Ishikawa (cell line): ENCODE results near the gene FOXI3.

Experiments
- CEBPB ChIP-seq: IDR thresholded peaks from 2 replicates; pipeline ENCODE4 v1.6.1; 2012
- CREB1 ChIP-seq: IDR thresholded peaks from 2 replicates; pipeline ENCODE4 v1.6.1; 2012; ENCODE audit warnings: low read depth
- EGR1 ChIP-seq: IDR thresholded peaks from 2 replicates; pipeline ENCODE4 v1.6.1; 2012
- EP300 ChIP-seq: IDR thresholded peaks from 2 replicates; pipeline ENCODE4 v1.6.1; 2012; ENCODE audit warnings: borderline replicate concordance
- FOXM1 ChIP-seq: IDR thresholded peaks from 2 replicates; pipeline ENCODE4 v1.6.1; 2012; ENCODE audit warnings: low read depth, borderline replicate concordance
- MAX ChIP-seq: IDR thresholded peaks from 2 replicates; pipeline ENCODE4 v1.6.1; 2012
- NFIC ChIP-seq: IDR thresholded peaks from 2 replicates; pipeline ENCODE4 v1.6.1; 2012
- RAD21 ChIP-seq: IDR thresholded peaks from 2 replicates; pipeline ENCODE4 v1.6.1; 2012; ENCODE audit warnings: low read depth
- REST ChIP-seq: IDR thresholded peaks from 2 replicates; pipeline ENCODE4 v1.6.1; 2012; ENCODE audit warnings: low read depth, mild to moderate bottlenecking
- TAF1 ChIP-seq: IDR thresholded peaks from 2 replicates; pipeline ENCODE4 v1.6.1; 2012; ENCODE audit warnings: low read depth, mild to moderate bottlenecking
- TCF12 ChIP-seq: IDR thresholded peaks from 2 replicates; pipeline ENCODE4 v1.6.1; 2012; ENCODE audit warnings: low read depth
- TEAD4 ChIP-seq: IDR thresholded peaks from 2 replicates; pipeline ENCODE4 v1.6.1; 2012
- USF1 ChIP-seq: IDR thresholded peaks from 2 replicates; pipeline ENCODE4 v1.6.1; 2012
- YY1 ChIP-seq: IDR thresholded peaks from 2 replicates; pipeline ENCODE4 v1.6.1; 2012; ENCODE audit warnings: low read depth
- ZBTB7A ChIP-seq: IDR thresholded peaks from 2 replicates; pipeline ENCODE4 v1.6.1; 2012; ENCODE audit warnings: low read depth

FOXI3 gene

GRCh38 chr2:88452980-88453582 lies 588 bp upstream of the FOXI3 start:
- no peak for TF ChIP-seq EP300
- no peak for TF ChIP-seq EGR1
- no peak for TF ChIP-seq CREB1
- TF ChIP-seq FOXM1: no peak
- TF ChIP-seq RAD21: no peak

- no peak for TF ChIP-seq CEBPB
- no peak for TF ChIP-seq YY1
- no peak for TF ChIP-seq FOXM1
- no peak for TF ChIP-seq MAX
- no peak for TF ChIP-seq ZBTB7A
- no peak for TF ChIP-seq USF1
- no peak for TF ChIP-seq EGR1
- no peak for TF ChIP-seq TAF1
- no peak for TF ChIP-seq TCF12
- TF ChIP-seq RAD21: no peak
- TF ChIP-seq NFIC: no peak
- no peak for TF ChIP-seq REST
- TF ChIP-seq EP300: no peak
- no peak for TF ChIP-seq CREB1
- no peak for TF ChIP-seq TEAD4
Measured at GRCh38 chr2:88451811-88452564, 505 bp downstream of the FOXI3 start.

- TF ChIP-seq CREB1 (no peak), EGR1 (no peak), TEAD4 (no peak), ZBTB7A (no peak)
Measured at GRCh38 chr2:88450925-88451810, 1.3 kb downstream of the FOXI3 start.

- TF ChIP-seq NFIC: no peak
- TF ChIP-seq EP300: no peak
- no peak for TF ChIP-seq TAF1
- TF ChIP-seq TCF12: no peak
- TF ChIP-seq FOXM1: no peak
- no peak for TF ChIP-seq EGR1
- TF ChIP-seq YY1: no peak
- TF ChIP-seq RAD21: no peak
- no peak for TF ChIP-seq ZBTB7A
- no peak for TF ChIP-seq TEAD4
- no peak for TF ChIP-seq USF1
- no peak for TF ChIP-seq REST
- no peak for TF ChIP-seq CREB1
- TF ChIP-seq MAX: no peak
- no peak for TF ChIP-seq CEBPB
Measured at GRCh38 chr2:88450186-88450585, 2.3 kb downstream of the FOXI3 start.

GRCh38 chr2:88448248-88448647 lies 4.2 kb downstream of the FOXI3 start:
- TF ChIP-seq EP300: no peak
- TF ChIP-seq MAX: no peak
- TF ChIP-seq NFIC: no peak
- no peak for TF ChIP-seq EGR1
- no peak for TF ChIP-seq RAD21
- TF ChIP-seq TAF1: no peak
- TF ChIP-seq YY1: no peak
- no peak for TF ChIP-seq USF1
- TF ChIP-seq CEBPB: no peak
- TF ChIP-seq ZBTB7A: no peak
- no peak for TF ChIP-seq REST
- TF ChIP-seq FOXM1: no peak
- no peak for TF ChIP-seq CREB1
- TF ChIP-seq TCF12: no peak
- TF ChIP-seq TEAD4: no peak
